ENCODE measurements around the gene TALDO1. TPM values are rescaled to one million over a fixed set of nuclear protein-coding genes. Genes with fewer than 3 reads are reported as not detected.
"Not testable (repeated sequence)": the region's sequence is repeated elsewhere in the genome, so short reads cannot be mapped to it uniquely, and the experiment has no call there.

TALDO1 gene
- total RNA-seq, 2 experiments from 2014 or later: 199 to 206 TPM

GRCh38 chr11:728901-729491 lies 18.3 kb upstream of the TALDO1 start:
- Mint-ChIP-seq H3K27ac (no peak overlapping the region), H3K4me3 (no peak overlapping the region), H3K27me3 (peaks cover 2% of the 10 kb centered on the region), H3K9me3 (no peaks in the 10 kb centered on the region), H3K4me1 (peaks cover 5% of the 10 kb centered on the region), H3K36me3 (no peaks in the 10 kb centered on the region)
- POLR2A ChIA-PET: interaction anchor here (0.6 to 0.7 kb wide), 2 partner anchors 19 to 49 kb away, joined by 3 read pairs; no protein-coding TSS in a partner anchor
- DNase-seq (no peak), ATAC-seq (ENCODE audit: low read depth) (no peak)

- Mint-ChIP-seq H3K27me3 (no peaks in the 10 kb centered on the region), H3K4me1 (peaks cover 3% of the 10 kb centered on the region)
Observed at GRCh38 chr11:729492-730074, 17.7 kb upstream of the TALDO1 start.

GRCh38 chr11:733072-733471 lies 14.2 kb upstream of the TALDO1 start:
- no peaks in the 10 kb centered on the region for H3K36me3 Mint-ChIP-seq
- H3K4me1 Mint-ChIP-seq: peaks cover 14% of the 10 kb centered on the region
- DNase-seq (no peak), ATAC-seq (ENCODE audit: low read depth) (no peak)
- POLR2A ChIA-PET: no interaction called here
- no peak overlapping the region for H3K27ac Mint-ChIP-seq
- H3K27me3 Mint-ChIP-seq: peaks cover 4% of the 10 kb centered on the region
- no peak overlapping the region for H3K4me3 Mint-ChIP-seq
- peaks cover 2% of the 10 kb centered on the region for H3K9me3 Mint-ChIP-seq

More at GRCh38 chr11:729492-730074, 17.7 kb upstream of the TALDO1 start:
- H3K36me3 Mint-ChIP-seq: no peaks in the 10 kb centered on the region
- DNase-seq: no peak
- no peak overlapping the region for H3K27ac Mint-ChIP-seq
- H3K9me3 Mint-ChIP-seq: no peaks in the 10 kb centered on the region
- POLR2A ChIA-PET: no interaction called here
- no peak overlapping the region for H3K4me3 Mint-ChIP-seq
- no peak for ATAC-seq (ENCODE audit: low read depth)

- POLR2A ChIA-PET: interaction anchor here (0.6 kb wide), 1 partner anchor 132 kb away, joined by 3 read pairs; no protein-coding TSS in a partner anchor
- H3K4me3 Mint-ChIP-seq; H3K36me3 Mint-ChIP-seq; H3K9me3 Mint-ChIP-seq; DNase-seq; H3K27ac Mint-ChIP-seq; ATAC-seq (ENCODE audit: low read depth); H3K27me3 Mint-ChIP-seq: not testable (repeated sequence)
- peaks cover 15% of the 10 kb centered on the region for H3K4me1 Mint-ChIP-seq
Observed at GRCh38 chr11:734541-734940, 12.7 kb upstream of the TALDO1 start.

- POLR2A ChIA-PET: interaction anchor here (0.7 to 1.3 kb wide), 4 partner anchors 9 to 121 kb away, joined by 3 to 4 read pairs (median 3); partner anchors contain the start of genes IRF7 and TALDO1
- H3K4me3 Mint-ChIP-seq: peak overlapping the region; percentile 65
- H3K4me1 Mint-ChIP-seq: peaks cover 15% of the 10 kb centered on the region
- no peaks in the 10 kb centered on the region for H3K36me3 Mint-ChIP-seq
- DNase-seq (no peak), ATAC-seq (ENCODE audit: low read depth) (peak; percentile 41)
- H3K27ac Mint-ChIP-seq: peak overlapping the region; percentile 68
- H3K27me3 Mint-ChIP-seq: peaks cover 8% of the 10 kb centered on the region
- H3K9me3 Mint-ChIP-seq: peaks cover 2% of the 10 kb centered on the region
Observed at GRCh38 chr11:737366-737765, 9.9 kb upstream of the TALDO1 start.

- not testable (repeated sequence) for H3K36me3 Mint-ChIP-seq, H3K27me3 Mint-ChIP-seq, H3K9me3 Mint-ChIP-seq
- H3K4me1 Mint-ChIP-seq: peaks cover 15% of the 10 kb centered on the region
- peak overlapping the region; percentile 68 for H3K27ac Mint-ChIP-seq
- POLR2A ChIA-PET: interaction anchor here (0.6 to 1.3 kb wide), 5 partner anchors 9 to 313 kb away, joined by 3 to 4 read pairs (median 3); partner anchors contain the start of genes IRF7 and TALDO1
- DNase-seq: peak; percentile 33
- peak; percentile 53 for ATAC-seq (ENCODE audit: low read depth)
- H3K4me3 Mint-ChIP-seq: peak overlapping the region; percentile 65
Observed at GRCh38 chr11:737899-738298, 9.4 kb upstream of the TALDO1 start.

- ATAC-seq (ENCODE audit: low read depth) (no peak), DNase-seq (no peak)
- Mint-ChIP-seq H3K27ac (no peak overlapping the region), H3K9me3 (no peaks in the 10 kb centered on the region), H3K4me1 (peaks cover 14% of the 10 kb centered on the region), H3K4me3 (no peak overlapping the region), H3K27me3 (peaks cover 8% of the 10 kb centered on the region), H3K36me3 (no peaks in the 10 kb centered on the region)
- POLR2A ChIA-PET: no interaction called here
Observed at GRCh38 chr11:742156-742546, 5.1 kb upstream of the TALDO1 start.

- no peak for DNase-seq
- POLR2A ChIA-PET: no interaction called here
- Mint-ChIP-seq H3K9me3 (no peaks in the 10 kb centered on the region), H3K4me1 (peaks cover 8% of the 10 kb centered on the region), H3K27ac (no peak overlapping the region), H3K27me3 (peaks cover 8% of the 10 kb centered on the region), H3K36me3 (no peaks in the 10 kb centered on the region), H3K4me3 (no peak overlapping the region)
- no peak for ATAC-seq (ENCODE audit: low read depth)
Observed at GRCh38 chr11:742571-743201, 4.6 kb upstream of the TALDO1 start.

- DNase-seq (no peak), ATAC-seq (ENCODE audit: low read depth) (no peak)
- Mint-ChIP-seq H3K9me3 (no peaks in the 10 kb centered on the region), H3K27ac (no peak overlapping the region), H3K4me3 (no peak overlapping the region), H3K4me1 (peaks cover 16% of the 10 kb centered on the region), H3K36me3 (no peaks in the 10 kb centered on the region), H3K27me3 (no peaks in the 10 kb centered on the region)
- POLR2A ChIA-PET: interaction anchor here (2.3 kb wide), 1 partner anchor 13 kb away, joined by 6 read pairs; no protein-coding TSS in a partner anchor
Observed at GRCh38 chr11:745428-745827, 1.8 kb upstream of the TALDO1 start.

- peak; percentile 53 for ATAC-seq (ENCODE audit: low read depth)
- Mint-ChIP-seq H3K9me3 (no peaks in the 10 kb centered on the region), H3K27me3 (no peaks in the 10 kb centered on the region), H3K27ac (peak overlapping the region; percentile 85), H3K36me3 (no peaks in the 10 kb centered on the region), H3K4me1 (peaks cover 16% of the 10 kb centered on the region), H3K4me3 (peak overlapping the region; percentile 92)
- DNase-seq: no peak
- POLR2A ChIA-PET: interaction anchor here (0.9 to 2.3 kb wide), 5 partner anchors 9 to 170 kb away, joined by 3 to 6 read pairs (median 5); partner anchors contain the start of gene PHRF1
Observed at GRCh38 chr11:746289-747157, 741 bp upstream of the TALDO1 start.

GRCh38 chr11:748007-748359 lies 719 bp downstream of the TALDO1 start:
- DNase-seq: no peak
- POLR2A ChIA-PET: interaction anchor here (0.7 to 1.9 kb wide), 12 partner anchors 10 to 331 kb away, joined by 3 to 11 read pairs (median 3); partner anchors contain the start of genes GATD1, PHRF1 and RPLP2
- Mint-ChIP-seq H3K4me3 (peak overlapping the region; percentile 87), H3K27me3 (no peaks in the 10 kb centered on the region), H3K36me3 (peaks cover 5% of the 10 kb centered on the region), H3K9me3 (no peaks in the 10 kb centered on the region), H3K27ac (peak overlapping the region; percentile 76), H3K4me1 (peaks cover 16% of the 10 kb centered on the region)
- ATAC-seq (ENCODE audit: low read depth): peak; percentile 4

GRCh38 chr11:749731-750130 lies 2.5 kb downstream of the TALDO1 start:
- H3K36me3 Mint-ChIP-seq: peaks cover 5% of the 10 kb centered on the region
- peak overlapping the region; percentile 54 for H3K4me3 Mint-ChIP-seq
- ATAC-seq (ENCODE audit: low read depth): no peak
- POLR2A ChIA-PET: interaction anchor here (0.7 to 1.2 kb wide), 2 partner anchors 12 to 183 kb away, joined by 4 to 5 read pairs; no protein-coding TSS in a partner anchor
- no peaks in the 10 kb centered on the region for H3K9me3 Mint-ChIP-seq
- H3K27ac Mint-ChIP-seq: no peak overlapping the region
- peaks cover 16% of the 10 kb centered on the region for H3K4me1 Mint-ChIP-seq
- DNase-seq: no peak
- no peaks in the 10 kb centered on the region for H3K27me3 Mint-ChIP-seq

GRCh38 chr11:760236-760635 lies 13.0 kb downstream of the TALDO1 start:
- H3K27ac Mint-ChIP-seq: no peak overlapping the region
- no peak overlapping the region for H3K4me3 Mint-ChIP-seq
- no peaks in the 10 kb centered on the region for H3K27me3 Mint-ChIP-seq
- peaks cover 10% of the 10 kb centered on the region for H3K36me3 Mint-ChIP-seq
- no peak for DNase-seq
- H3K9me3 Mint-ChIP-seq: no peaks in the 10 kb centered on the region
- no peaks in the 10 kb centered on the region for H3K4me1 Mint-ChIP-seq
- no peak for ATAC-seq (ENCODE audit: low read depth)
- POLR2A ChIA-PET: no interaction called here
